HL-60 (cell line): ENCODE results near the gene BOK.

Experiments
- DNase-seq, 2 experiments: peaks; one replicate each; pipeline ENCODE4 v3.0.0-alpha.2; 2010 to 2020; ENCODE audit warnings: low read depth in 1 of 2, low spot score in 1 of 2
- H3K27ac ChIP-seq: fragments of 250-450 bp; sonication (Bioruptor Pico); replicated peaks from 2 replicates; pipeline ENCODE4 v1.5.1; 2020; ENCODE audit warnings: mild to moderate bottlenecking, moderate library complexity
- H3K27me3 ChIP-seq: fragments of 250-450 bp; sonication (Bioruptor Pico); 2 replicates; pipeline ENCODE4 v1.5.1; 2021; ENCODE audit warnings: mild to moderate bottlenecking, moderate library complexity; ENCODE audit not compliant: insufficient read depth, poor library complexity, severe bottlenecking
- H3K4me3 ChIP-seq: replicated peaks from 2 replicates; pipeline ENCODE4 v1.5.1; 2011; ENCODE audit warnings: mild to moderate bottlenecking, control low read depth, low read length; ENCODE audit not compliant: insufficient read depth
- GABPA ChIP-seq: IDR thresholded peaks from 2 replicates; pipeline ENCODE4 v1.6.1; 2012; ENCODE audit warnings: low read depth
- POLR2AphosphoS5 ChIP-seq: IDR thresholded peaks from 2 replicates; pipeline ENCODE4 v1.6.1; 2012; ENCODE audit warnings: low read depth
- SPI1 ChIP-seq: IDR thresholded peaks from 2 replicates; pipeline ENCODE4 v1.6.1; 2012; ENCODE audit warnings: low read depth, mild to moderate bottlenecking, borderline replicate concordance
- TF ChIP-seq, protein P1 (sequence below): IDR thresholded peaks from 2 replicates; pipeline ENCODE4 v1.6.1; 2012; ENCODE audit warnings: low read depth; ENCODE audit not compliant: insufficient replicate concordance
- TF ChIP-seq, protein P2 (sequence below): IDR thresholded peaks from one replicate; pipeline ENCODE4 v1.5.1; 2011; ENCODE audit warnings: low read length, control low read depth, inconsistent platforms; ENCODE audit not compliant: insufficient read depth

Gene BOK

DNA sequence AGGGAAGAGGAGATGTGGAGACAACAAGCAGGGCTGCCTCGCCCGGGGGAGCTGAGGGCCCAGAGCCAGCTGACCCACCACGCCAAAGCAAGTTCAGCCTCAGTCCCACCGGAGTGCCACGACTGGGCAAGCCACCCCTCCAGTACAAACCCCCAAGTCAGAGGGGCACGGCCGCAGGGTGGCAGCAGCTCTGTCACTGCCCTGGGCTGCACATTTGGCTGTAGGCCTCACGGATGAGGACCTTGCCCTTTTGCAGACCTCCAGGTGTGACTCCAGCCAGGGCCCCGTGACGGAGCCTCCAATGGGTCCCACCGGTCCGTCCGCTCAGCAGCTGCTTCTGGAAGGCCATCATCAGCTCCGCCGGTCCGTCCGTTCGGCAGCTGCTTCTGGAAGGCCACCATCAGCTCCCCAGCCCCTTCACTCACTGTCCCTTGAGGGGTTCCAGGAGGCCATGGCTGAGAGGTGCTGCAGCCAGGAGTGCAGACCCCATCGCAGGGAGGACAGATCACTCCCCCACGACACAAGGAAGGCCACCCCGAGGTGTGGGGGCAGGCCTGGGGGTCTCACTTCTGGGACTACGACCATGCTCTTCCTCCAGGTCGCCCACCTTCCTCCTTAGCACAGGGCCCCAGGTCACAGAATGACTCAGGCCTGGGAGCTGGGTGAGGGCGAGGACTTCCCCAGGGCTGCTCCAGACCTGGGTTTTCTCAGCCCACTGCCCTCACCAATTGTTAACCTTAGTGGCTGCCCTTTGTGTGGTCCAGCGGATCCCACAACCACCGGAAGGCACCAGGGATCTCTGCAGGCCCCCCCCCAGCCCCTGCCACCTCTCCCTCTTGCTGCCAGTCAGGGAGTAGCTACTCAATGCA is 25.6 kb upstream of the BOK start:
- H3K27ac ChIP-seq: no peak overlapping the region

DNA sequence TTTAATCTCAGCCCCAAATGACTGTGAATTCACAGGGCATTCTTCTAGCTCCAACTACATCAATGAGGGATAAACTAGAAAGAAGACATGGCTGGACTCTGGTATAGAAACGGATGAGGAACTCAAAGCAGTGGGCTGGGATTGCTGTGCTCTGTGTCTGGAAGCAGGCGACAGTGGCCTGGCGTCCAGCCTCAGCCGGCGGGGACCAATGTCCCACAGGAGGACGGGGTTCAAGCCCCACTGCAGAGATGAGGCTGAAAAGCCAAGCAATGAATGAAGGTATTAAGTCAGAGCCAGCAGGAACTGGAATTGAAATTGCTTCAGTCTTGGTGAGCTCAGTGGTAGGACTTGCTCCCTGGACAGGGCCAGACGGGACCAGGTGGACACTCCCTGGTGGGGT is 24.3 kb upstream of the BOK start:
- Histone ChIP-seq H3K4me3 (no peak overlapping the region), H3K27ac (no peak overlapping the region), H3K27me3 (peaks cover 9% of the 10 kb centered on the region)
- DNase-seq: no peak
- no peak for TF ChIP-seq POLR2AphosphoS5
- TF ChIP-seq, protein P1, sequence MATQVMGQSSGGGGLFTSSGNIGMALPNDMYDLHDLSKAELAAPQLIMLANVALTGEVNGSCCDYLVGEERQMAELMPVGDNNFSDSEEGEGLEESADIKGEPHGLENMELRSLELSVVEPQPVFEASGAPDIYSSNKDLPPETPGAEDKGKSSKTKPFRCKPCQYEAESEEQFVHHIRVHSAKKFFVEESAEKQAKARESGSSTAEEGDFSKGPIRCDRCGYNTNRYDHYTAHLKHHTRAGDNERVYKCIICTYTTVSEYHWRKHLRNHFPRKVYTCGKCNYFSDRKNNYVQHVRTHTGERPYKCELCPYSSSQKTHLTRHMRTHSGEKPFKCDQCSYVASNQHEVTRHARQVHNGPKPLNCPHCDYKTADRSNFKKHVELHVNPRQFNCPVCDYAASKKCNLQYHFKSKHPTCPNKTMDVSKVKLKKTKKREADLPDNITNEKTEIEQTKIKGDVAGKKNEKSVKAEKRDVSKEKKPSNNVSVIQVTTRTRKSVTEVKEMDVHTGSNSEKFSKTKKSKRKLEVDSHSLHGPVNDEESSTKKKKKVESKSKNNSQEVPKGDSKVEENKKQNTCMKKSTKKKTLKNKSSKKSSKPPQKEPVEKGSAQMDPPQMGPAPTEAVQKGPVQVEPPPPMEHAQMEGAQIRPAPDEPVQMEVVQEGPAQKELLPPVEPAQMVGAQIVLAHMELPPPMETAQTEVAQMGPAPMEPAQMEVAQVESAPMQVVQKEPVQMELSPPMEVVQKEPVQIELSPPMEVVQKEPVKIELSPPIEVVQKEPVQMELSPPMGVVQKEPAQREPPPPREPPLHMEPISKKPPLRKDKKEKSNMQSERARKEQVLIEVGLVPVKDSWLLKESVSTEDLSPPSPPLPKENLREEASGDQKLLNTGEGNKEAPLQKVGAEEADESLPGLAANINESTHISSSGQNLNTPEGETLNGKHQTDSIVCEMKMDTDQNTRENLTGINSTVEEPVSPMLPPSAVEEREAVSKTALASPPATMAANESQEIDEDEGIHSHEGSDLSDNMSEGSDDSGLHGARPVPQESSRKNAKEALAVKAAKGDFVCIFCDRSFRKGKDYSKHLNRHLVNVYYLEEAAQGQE: no peak
- TF ChIP-seq, protein P2, sequence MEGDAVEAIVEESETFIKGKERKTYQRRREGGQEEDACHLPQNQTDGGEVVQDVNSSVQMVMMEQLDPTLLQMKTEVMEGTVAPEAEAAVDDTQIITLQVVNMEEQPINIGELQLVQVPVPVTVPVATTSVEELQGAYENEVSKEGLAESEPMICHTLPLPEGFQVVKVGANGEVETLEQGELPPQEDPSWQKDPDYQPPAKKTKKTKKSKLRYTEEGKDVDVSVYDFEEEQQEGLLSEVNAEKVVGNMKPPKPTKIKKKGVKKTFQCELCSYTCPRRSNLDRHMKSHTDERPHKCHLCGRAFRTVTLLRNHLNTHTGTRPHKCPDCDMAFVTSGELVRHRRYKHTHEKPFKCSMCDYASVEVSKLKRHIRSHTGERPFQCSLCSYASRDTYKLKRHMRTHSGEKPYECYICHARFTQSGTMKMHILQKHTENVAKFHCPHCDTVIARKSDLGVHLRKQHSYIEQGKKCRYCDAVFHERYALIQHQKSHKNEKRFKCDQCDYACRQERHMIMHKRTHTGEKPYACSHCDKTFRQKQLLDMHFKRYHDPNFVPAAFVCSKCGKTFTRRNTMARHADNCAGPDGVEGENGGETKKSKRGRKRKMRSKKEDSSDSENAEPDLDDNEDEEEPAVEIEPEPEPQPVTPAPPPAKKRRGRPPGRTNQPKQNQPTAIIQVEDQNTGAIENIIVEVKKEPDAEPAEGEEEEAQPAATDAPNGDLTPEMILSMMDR: no peak
- TF ChIP-seq SPI1: no peak
- TF ChIP-seq GABPA: no peak

More for the DNA sequence above, 25.6 kb upstream of the BOK start:
- Histone ChIP-seq H3K27me3 (peaks cover 5% of the 10 kb centered on the region), H3K4me3 (no peak overlapping the region)
- DNase-seq: no peak
- TF ChIP-seq, protein P1: no peak
- TF ChIP-seq POLR2AphosphoS5: no peak
- TF ChIP-seq GABPA: no peak
- TF ChIP-seq, protein P2: no peak
- no peak for TF ChIP-seq SPI1

DNA sequence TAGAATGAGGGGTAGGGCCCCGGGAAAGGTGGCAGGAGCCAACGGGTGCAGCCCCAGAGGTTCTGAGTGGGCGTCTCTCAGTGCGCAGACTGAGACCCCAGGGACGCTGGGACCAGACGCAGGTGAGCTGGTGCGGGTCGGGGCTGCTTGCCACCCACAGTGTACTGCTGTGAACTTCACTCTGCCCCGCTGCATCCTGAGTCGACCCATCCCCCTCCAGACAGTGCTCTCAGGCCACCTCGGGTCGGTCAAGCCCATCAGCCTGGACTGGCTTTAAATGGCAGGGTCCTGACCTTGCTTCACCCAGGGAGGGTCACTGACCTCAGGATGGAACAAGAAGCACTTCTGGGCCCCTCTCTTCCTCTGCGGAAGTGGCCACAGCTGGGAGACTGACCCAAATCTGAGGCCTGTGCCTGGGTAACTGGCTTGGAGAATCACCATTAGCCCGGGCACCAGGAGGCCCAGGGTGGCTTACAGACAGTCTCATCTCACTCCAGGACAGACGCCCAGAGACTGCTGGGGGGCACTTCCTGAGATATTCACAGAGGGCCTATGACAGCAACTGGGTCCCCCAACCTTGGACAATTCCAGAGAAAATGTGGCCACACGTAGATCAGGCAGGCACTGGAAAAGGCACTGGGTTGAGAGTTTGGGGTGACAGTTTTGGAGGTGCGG is 23.7 kb upstream of the BOK start:
- TF ChIP-seq GABPA: no peak
- TF ChIP-seq, protein P2: no peak
- TF ChIP-seq, protein P1: no peak
- no peak for TF ChIP-seq POLR2AphosphoS5
- TF ChIP-seq SPI1: no peak
- Histone ChIP-seq H3K27ac (no peak overlapping the region), H3K27me3 (peaks cover 9% of the 10 kb centered on the region), H3K4me3 (no peak overlapping the region)
- DNase-seq: no peak
